Central memory CD4-positive, alpha-beta T cell (primary cell): Measurements from ENCODE around the gene TMEM40.
"Not testable (repeated sequence)": the region's sequence is repeated elsewhere in the genome, so short reads cannot be mapped to it uniquely, and the experiment has no call there.

Experiments
- DNase-seq: peaks from one replicate; pipeline ENCODE4 v3.0.0; 2022
- total RNA-seq, 3 experiments: gene quantifications; one replicate each; lab custom pipeline; 2026; lab: John Stamatoyannopoulos, UW

The TMEM40 gene
- 0 reads per million in 3 experiments for total RNA-seq

GRCh38 chr3:12759097-12759679 is at the start of gene TMEM40:
Gene TMEM40, minus strand, starts transcription at chr3:12759259. Its CDS starts 9,427 bp downstream, at chr3:12749832.
- DNase-seq = no peak

GRCh38 chr3:12808587-12808986 is 49.5 kb upstream of the TMEM40 start:
- no peak for DNase-seq

- no peak for DNase-seq
Measured at GRCh38 chr3:12807601-12808359, 48.7 kb upstream of the TMEM40 start.

GRCh38 chr3:12807066-12807465 is 48.0 kb upstream of the TMEM40 start:
- no peak for DNase-seq

DNA sequence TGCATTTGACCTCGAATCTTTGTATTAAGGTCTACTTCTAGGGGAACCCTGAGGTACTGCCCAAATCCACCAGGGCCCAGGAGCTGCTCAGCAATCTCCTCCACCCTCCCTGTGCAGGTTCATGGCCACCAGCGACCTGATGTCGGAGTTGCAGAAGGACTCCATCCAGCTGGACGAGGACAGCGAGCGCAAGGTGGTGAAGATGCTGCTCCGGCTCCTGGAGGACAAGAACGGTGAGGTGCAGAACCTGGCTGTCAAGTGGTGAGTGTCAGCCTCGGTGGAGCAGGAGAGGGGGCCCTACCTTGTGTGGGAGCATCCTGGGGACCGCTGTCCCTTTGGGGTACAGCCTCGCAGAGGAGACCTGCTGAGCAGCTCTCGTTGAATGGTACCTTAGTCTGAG is 44.3 kb upstream of the TMEM40 start:
- no peak for DNase-seq

- DNase-seq = no peak
Measured at GRCh38 chr3:12799525-12800440, 40.7 kb upstream of the TMEM40 start.

DNA sequence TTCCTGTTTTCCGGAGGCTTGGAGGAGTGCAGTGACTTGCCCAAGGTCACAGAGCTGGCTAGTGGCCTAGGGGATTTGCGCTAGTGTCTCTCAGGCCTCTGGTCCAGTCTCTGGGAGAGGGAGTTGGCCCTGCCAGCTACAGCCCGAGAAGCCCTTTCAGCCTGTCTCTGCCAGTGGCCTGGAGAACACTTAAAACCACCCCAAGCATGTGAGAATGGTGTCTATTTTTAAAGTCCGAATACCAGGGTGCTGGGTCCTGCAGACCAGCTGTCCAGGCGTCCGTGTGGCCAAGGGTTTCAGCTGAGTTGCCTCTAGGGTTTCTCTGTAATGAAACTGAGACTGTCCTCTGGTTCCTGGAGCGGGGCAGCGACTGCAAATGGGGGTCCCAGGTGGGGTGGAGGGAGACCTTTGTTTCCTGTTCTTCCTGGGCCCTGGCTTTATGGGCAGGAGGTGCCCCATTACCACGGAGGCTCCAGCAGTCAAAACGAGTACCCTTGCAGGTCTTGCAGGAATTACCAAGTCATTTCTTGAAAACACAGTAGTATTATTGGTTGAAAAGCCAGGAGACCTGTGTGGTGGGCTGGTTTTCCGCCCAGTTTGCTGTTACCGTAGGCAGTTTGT is 39.6 kb upstream of the TMEM40 start:
- no peak for DNase-seq

- no peak for DNase-seq
Measured at GRCh38 chr3:12797892-12798558, 39.0 kb upstream of the TMEM40 start.

DNA sequence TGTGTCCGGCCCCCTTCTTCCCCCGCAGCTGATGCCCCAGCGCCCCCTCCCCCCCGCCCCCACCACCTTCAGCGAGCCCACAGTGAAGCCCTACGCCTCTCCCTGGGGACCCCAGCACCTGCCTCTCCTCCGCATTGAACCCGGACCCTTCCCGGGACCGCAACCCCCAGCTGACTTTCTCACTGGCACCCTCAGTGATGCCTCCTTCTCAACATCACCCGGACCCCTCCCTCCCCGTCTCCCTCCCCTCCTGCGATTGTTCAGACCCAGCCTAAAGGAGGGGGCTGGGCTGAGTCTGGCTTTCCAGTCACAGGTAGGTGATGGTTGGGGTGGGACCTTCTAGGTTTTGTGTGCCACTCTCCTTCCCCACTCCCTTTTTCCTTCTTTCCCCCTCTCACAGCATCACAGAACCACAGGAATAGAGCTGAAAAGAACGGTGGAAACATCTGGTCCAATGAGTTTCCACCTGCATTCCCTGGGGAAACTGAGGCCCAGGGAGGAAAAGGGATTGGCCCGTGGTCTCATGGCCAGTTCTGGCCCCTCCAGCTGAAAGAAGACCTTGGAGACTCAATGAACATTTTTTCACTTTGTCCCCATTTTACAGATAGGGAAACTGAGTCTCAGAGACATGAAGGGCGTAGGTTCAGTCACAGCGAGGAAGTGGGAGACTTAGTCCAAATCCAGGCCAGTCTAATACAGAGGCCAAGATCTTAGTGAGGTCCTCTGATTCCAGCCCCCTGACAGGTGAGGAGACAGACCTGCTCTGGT is 38.2 kb upstream of the TMEM40 start:
- no peak for DNase-seq

- DNase-seq = peak; percentile 33
Measured at GRCh38 chr3:12796171-12797123, 37.4 kb upstream of the TMEM40 start, which contains the start of gene CAND2. Gene CAND2, plus strand, starts transcription at chr3:12796680. Its CDS starts 41 bp downstream, at chr3:12796721.

DNA sequence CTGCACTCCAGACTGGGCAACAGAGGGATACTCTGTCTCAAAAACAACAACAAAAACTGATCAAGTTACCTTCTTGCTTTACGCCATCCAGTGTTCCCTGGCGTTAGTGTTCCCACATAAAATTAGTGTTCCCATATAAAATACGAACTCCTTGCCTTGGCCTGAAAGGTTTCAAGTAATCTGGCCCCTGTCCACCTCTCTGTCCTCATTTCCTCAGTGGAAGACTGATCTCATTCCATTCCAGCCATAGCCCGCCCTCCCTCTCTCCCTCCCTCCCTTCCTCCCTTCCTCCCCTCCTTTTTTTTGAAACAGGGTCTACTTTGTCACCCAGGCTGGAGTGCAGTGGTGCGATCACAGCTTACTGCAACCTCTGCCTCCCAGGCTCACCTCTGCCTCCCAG is 34.6 kb upstream of the TMEM40 start:
- DNase-seq = no peak

GRCh38 chr3:12791430-12791829 is 32.4 kb upstream of the TMEM40 start:
- DNase-seq = no peak

DNA sequence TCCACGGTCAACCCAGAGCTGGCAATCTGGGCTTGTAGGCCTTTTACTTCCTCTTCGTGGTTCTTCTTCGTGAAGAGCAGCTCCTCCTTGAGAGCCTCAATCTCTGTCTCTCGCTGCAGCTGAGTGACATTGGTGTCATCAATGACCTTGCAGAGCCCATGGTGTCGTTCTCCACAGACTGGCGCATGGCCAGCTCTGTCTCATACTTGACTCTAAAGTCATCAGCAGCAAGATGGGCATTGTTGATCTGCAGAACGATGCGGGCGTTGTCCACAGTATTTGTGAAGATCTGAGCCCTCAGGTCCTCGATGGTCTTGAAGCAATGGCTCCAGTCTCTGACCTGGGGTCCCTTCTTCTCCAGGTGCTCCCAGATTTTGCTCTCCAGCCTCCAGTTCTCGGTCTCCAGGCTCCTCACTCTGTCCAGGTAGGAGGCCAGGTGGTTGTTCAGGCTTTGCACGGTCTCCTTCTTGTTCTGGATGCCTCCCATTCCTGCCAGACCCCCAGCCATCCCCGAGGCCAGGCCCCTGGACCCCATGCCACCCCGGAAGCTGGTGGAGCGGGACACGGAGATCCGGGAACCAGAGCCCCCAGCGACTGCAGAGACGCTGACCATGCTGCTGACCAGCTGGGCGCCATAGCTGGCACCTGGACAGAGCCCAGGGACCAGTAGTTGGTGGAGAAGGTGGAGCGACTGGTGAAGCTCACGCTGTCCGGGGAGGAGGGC is 29.1 kb upstream of the TMEM40 start:
- DNase-seq = not testable (repeated sequence)

DNA sequence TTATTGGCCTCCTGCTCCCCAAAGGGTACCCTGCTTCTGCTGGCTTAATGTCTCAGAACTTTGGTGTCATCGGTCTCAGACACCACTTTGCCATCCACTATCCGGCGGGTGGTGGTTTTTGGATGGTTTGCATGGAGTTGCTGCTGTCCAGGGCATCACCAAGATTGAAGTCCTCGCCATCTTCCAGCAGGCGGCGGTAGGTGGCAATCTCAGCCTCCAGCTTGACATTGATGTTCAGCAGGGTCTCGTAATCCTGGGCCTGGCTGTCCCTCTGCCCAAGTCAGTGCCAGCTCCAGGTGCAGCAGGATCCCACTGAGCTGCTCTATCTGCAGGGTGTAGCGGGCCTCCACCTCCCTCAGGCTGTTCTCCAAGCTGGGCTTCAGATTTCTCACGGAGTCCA is 28.3 kb upstream of the TMEM40 start:
- peak; percentile 29 for DNase-seq

DNA sequence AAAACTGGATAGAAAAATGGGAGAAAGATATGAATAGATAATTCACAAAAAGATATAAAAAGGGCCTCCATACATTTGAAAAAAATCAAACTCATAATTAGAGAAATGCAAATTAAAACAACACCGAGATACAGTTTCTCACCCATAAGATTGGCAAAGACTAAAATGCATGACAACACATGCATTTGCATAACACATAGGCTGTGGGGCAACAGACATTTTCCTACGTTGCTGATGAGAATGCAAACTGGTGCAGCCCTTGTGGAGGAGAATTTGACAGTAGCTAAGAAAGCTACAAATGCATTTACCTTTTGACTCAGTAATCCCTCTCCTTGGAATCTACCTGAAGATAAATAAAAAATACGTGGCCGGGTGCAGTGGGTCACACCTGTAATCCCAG is 26.0 kb upstream of the TMEM40 start:
- no peak for DNase-seq

GRCh38 chr3:12782172-12782815 is 23.2 kb upstream of the TMEM40 start:
- no peak for DNase-seq

DNA sequence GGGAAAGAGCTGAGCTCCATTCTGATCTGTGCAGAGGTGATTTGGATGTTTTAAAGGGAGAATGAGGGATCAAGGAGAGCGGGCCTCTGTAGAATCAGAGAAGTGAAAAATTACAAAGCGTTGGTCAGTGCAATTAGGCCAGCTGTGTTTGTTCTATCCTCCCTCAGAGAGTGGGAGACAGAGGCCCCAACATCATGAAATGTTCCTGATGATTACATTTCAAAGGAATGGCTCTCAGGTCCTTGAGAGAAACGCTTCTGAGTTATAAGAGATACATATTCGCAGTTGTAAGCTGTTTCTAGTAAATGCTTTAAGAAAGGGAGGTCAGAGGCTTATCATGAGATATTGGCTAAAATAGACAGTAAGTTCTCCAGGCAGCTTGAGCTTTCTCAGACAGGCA is 21.7 kb upstream of the TMEM40 start:
- no peak for DNase-seq

DNA sequence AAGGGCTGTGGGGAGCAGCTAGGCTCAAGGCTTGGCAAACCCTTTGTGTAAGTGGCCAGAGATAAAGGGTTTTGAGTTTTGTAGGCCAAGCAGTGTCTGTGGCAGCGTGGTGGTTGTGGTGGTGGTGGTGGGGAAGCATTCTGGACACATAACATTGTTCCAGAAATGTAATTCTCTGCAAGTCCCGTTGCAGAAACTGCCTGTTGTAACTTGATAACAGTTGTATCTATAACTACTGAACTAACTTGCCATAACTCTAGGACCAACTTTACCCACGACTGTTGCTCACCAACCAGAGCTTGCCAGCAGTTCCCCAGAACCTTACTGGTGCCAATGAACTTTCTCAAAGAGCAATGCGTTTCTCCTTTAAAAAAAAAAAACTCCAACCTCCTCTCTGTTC is 18.1 kb upstream of the TMEM40 start:
- no peak for DNase-seq

GRCh38 chr3:12775970-12776369 is 16.9 kb upstream of the TMEM40 start:
- DNase-seq = not testable (repeated sequence)
